Measurements from ENCODE around the gene SOX1. TPM values are rescaled to one million over a fixed set of nuclear protein-coding genes. Genes with fewer than 3 reads are reported as not detected.

Gene SOX1
- total and polyA plus RNA-seq, 2 experiments from 2014 or later = not detected

DNA sequence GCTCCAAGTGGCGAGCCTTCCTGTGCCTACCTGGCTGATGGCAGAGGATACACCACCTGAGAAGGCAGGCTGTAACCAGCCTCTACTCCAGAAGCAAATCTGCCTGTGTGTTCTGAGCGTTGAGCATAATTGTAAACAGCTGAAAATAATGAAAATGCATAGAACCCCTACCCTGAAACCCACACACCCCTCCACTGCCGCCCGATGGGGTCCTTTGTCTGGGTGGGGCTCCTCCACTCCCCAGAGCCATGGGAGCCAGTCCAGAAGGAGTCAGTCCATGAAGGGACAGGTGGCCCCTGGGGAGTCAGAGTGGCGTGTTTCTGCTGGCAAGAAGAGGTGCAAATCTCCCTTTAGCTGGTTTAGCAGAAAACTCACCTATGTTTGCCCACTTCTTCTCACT lies 8.0 kb upstream of the SOX1 start:
- H3K27ac ChIP-seq = no peak overlapping the region
- H3K27me3 ChIP-seq = peaks cover 100% of the 10 kb centered on the region
- TF ChIP-seq, protein P1, sequence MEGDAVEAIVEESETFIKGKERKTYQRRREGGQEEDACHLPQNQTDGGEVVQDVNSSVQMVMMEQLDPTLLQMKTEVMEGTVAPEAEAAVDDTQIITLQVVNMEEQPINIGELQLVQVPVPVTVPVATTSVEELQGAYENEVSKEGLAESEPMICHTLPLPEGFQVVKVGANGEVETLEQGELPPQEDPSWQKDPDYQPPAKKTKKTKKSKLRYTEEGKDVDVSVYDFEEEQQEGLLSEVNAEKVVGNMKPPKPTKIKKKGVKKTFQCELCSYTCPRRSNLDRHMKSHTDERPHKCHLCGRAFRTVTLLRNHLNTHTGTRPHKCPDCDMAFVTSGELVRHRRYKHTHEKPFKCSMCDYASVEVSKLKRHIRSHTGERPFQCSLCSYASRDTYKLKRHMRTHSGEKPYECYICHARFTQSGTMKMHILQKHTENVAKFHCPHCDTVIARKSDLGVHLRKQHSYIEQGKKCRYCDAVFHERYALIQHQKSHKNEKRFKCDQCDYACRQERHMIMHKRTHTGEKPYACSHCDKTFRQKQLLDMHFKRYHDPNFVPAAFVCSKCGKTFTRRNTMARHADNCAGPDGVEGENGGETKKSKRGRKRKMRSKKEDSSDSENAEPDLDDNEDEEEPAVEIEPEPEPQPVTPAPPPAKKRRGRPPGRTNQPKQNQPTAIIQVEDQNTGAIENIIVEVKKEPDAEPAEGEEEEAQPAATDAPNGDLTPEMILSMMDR (IDR thresholded peaks at IDR 0.05; ENCODE audit: low read depth, low read length) = no peak
- DNase-seq (ENCODE audit: low read depth in 1 of 2, low spot score in 1 of 2) = no peak
- no peaks in the 10 kb centered on the region for H3K36me3 ChIP-seq
- no peak overlapping the region for H3K4me3 ChIP-seq
- no peaks in the 10 kb centered on the region for H3K4me1 ChIP-seq (ENCODE audit: low read depth)
- no peaks in the 10 kb centered on the region for H3K9me3 ChIP-seq (ENCODE audit: low read depth)

GRCh38 chr13:112059457-112060281 lies 7.3 kb upstream of the SOX1 start:
- no peaks in the 10 kb centered on the region for H3K36me3 ChIP-seq
- H3K4me1 ChIP-seq (ENCODE audit: low read depth) = no peaks in the 10 kb centered on the region

DNA sequence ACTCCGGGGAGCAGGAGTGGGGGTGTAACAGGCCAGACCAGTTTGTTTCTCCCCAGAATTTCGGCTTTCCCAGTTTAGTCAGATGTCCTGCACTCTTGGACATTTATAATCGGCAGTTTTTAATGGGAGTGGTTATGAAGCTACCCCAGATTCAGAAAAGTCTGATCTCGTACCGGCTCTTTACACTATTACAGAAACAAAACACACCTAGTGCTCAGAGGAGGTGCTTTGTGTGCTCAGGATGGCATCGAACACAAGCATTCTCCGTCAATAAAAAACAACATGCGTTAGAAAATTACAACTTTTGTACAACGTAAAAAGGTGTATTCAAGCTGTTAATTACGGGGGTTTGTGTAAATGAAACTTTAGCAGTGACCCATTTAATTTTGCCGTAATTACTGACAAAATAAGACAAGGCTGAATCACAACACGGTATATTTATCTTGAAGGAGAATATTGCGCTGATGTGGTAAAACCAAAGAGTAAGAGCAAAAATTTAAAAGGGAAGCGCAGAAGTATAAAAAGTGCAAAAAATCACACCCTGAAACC lies 6.6 kb upstream of the SOX1 start:
- TF ChIP-seq, protein P1 (IDR thresholded peaks at IDR 0.05; ENCODE audit: low read depth, low read length) = no peak
- Histone ChIP-seq H3K36me3 (no peaks in the 10 kb centered on the region), H3K9me3 (ENCODE audit: low read depth) (no peaks in the 10 kb centered on the region), H3K27me3 (peaks cover 100% of the 10 kb centered on the region), H3K4me3 (no peak overlapping the region), H3K27ac (no peak overlapping the region), H3K4me1 (ENCODE audit: low read depth) (no peaks in the 10 kb centered on the region)
- no peak for DNase-seq (ENCODE audit: low read depth in 1 of 2, low spot score in 1 of 2)

More at GRCh38 chr13:112059457-112060281, 7.3 kb upstream of the SOX1 start:
- TF ChIP-seq, protein P1 (IDR thresholded peaks at IDR 0.05; ENCODE audit: low read depth, low read length) = no peak
- Histone ChIP-seq H3K27me3 (peaks cover 100% of the 10 kb centered on the region), H3K9me3 (ENCODE audit: low read depth) (no peaks in the 10 kb centered on the region), H3K4me3 (no peak overlapping the region), H3K27ac (no peak overlapping the region)
- no peak for DNase-seq (ENCODE audit: low read depth in 1 of 2, low spot score in 1 of 2)

GRCh38 chr13:112060899-112061366 lies 6.0 kb upstream of the SOX1 start:
- Histone ChIP-seq H3K27me3 (peaks cover 100% of the 10 kb centered on the region), H3K36me3 (no peaks in the 10 kb centered on the region), H3K4me3 (no peak overlapping the region), H3K27ac (no peak overlapping the region), H3K4me1 (ENCODE audit: low read depth) (no peaks in the 10 kb centered on the region), H3K9me3 (ENCODE audit: low read depth) (no peaks in the 10 kb centered on the region)
- DNase-seq (ENCODE audit: low read depth in 1 of 2, low spot score in 1 of 2) = no peak
- TF ChIP-seq, protein P1 (IDR thresholded peaks at IDR 0.05; ENCODE audit: low read depth, low read length) = no peak

DNA sequence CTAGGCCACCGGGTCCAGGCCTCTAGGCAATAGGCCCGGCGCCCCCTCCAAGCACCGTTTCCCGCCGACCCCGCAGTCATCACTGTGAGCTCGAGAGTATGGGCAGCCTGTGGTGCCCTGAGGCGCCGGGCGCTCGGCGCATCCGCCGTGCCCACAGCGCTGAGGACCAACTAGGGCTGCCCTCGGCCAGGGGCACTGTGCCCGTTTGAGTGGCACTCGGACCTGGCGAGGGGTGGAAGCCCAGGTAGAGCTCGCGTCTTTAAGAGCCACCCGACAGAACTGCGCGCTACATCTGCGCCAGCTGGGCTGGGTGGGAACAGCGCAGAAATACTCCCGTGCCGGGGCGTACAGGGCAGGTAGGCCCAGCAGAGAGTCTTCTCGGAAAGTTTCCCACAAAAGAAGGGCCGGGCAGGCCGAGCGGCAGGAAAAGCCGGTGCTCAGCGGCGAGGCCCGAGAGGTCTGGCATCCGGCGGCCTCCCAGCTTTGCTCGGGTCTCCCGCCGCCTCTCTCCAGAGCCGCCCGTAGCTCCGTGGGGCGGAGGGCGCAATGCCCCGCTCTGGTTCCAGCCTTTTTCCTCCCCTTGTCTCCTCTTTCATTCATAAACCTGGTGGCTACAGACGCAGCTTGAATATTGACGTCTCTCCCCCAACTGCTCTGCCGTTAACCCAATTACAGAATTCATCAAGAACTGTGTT lies 5.4 kb upstream of the SOX1 start:
- H3K27ac ChIP-seq = no peak overlapping the region
- peaks cover 100% of the 10 kb centered on the region for H3K27me3 ChIP-seq
- no peaks in the 10 kb centered on the region for H3K4me1 ChIP-seq (ENCODE audit: low read depth)
- H3K36me3 ChIP-seq = no peaks in the 10 kb centered on the region
- H3K9me3 ChIP-seq (ENCODE audit: low read depth) = no peaks in the 10 kb centered on the region
- TF ChIP-seq, protein P1 (IDR thresholded peaks at IDR 0.05; ENCODE audit: low read depth, low read length) = no peak
- no peak for DNase-seq (ENCODE audit: low read depth in 1 of 2, low spot score in 1 of 2)
- no peak overlapping the region for H3K4me3 ChIP-seq
